ENCODE results near the gene RAPGEF1.
"Not testable (repeated sequence)": the region's sequence is repeated elsewhere in the genome, so short reads cannot be mapped to it uniquely, and the experiment has no call there.

- not testable (repeated sequence) for TF ChIP-seq CTCF (conservative IDR thresholded peaks at IDR 0.05; ENCODE audit: low read depth, low read length); EZH2 (IDR thresholded peaks at IDR 0.05; ENCODE audit: low read length, unreplicated experiment)
These were observed 30.7 kb downstream of the RAPGEF1 start for GRCh38 chr9:131709010-131709770.

Measured in PC-3 (cell line).